Tibial artery (tissue), 4 donors: ENCODE results near the gene LAMB1.

ENCODE experiments used
- DNase-seq, 2 donors: peaks; one replicate each; pipeline ENCODE4 v3.0.0-alpha.2; 2019
- H3K27ac ChIP-seq, 2 donors: fragments of 200-600 bp; sonication (generic) in 1 of 2; 1 replicate in 1 of 2; 2 replicates in 1 of 2; pipeline ENCODE4 v1.5.1; 2018 to 2019; ENCODE audit warnings: mild to moderate bottlenecking in 1 of 2
- H3K27me3 ChIP-seq, 2 donors: fragments of 200-600 bp; sonication (generic) in 1 of 2; one replicate each; pipeline versions ENCODE4 v1.5.1 to v1.6.0; 2016 to 2019
- H3K36me3 ChIP-seq, 3 donors: fragments of 200-600 bp; sonication (generic) in 2 of 3; one replicate each; pipeline ENCODE4 v1.5.1; 2016 to 2019; ENCODE audit warnings: mild to moderate bottlenecking in 2 of 3
- H3K4me1 ChIP-seq, 4 donors: fragments of 200-600 bp; sonication (generic) in 2 of 4; 1 replicate in 3 of 4; 2 replicates in 1 of 4; pipeline ENCODE4 v1.5.1; 2016 to 2019
- H3K4me3 ChIP-seq, 2 donors: fragments of 200-600 bp; sonication (generic) in 1 of 2; 1 replicate in 1 of 2; 2 replicates in 1 of 2; pipeline ENCODE4 v1.5.1; 2018 to 2019; ENCODE audit warnings: mild to moderate bottlenecking in 2 of 2
- H3K9me3 ChIP-seq, 3 donors: fragments of 200-600 bp; sonication (generic) in 1 of 3; one replicate each; pipeline ENCODE4 v1.5.1; 2016 to 2019
- CTCF ChIP-seq, 2 experiments: fragments of 200-600 bp in 1 of 2; fragments of 450-650 bp in 1 of 2; IDR thresholded peaks; one replicate each; pipeline ENCODE4 v1.5.1; 2017 to 2019; ENCODE audit warnings: antibody characterized with exemption in 2 of 2, mild to moderate bottlenecking in 1 of 2, moderate library complexity in 1 of 2
- intact Hi-C: fragments of 100-400 bp; cut with DNase I; formaldehyde crosslinking; loops from one replicate; pipeline ENCODE4 v1.15.0; 2023; ENCODE audit warnings: low total_unique reads

Gene LAMB1

GRCh38 chr7:108002726-108003598, at the start of gene LAMB1:
LAMB1 (minus strand) TSS chr7:108003161; CDS start chr7:108002885, 276 bp downstream.
- DNase-seq, result peak; percentile 42 to 82
- peaks cover 0 to 10% of the 10 kb centered on the region in 2 donors for H3K27me3 ChIP-seq

GRCh38 chr7:108051454-108051853, 48.5 kb upstream of the LAMB1 start:
- DNase-seq, result no peak
- intact Hi-C loops, result no loop called here
- no peaks in the 10 kb centered on the region for H3K9me3 ChIP-seq
- no peak overlapping the region for H3K4me3 ChIP-seq
- no peaks in the 10 kb centered on the region for H3K4me1 ChIP-seq
- TF ChIP-seq CTCF (IDR thresholded peaks at IDR 0.05), result no peak
- H3K36me3 ChIP-seq, result no peaks in the 10 kb centered on the region
- H3K27me3 ChIP-seq, result no peaks in the 10 kb centered on the region
- no peak overlapping the region for H3K27ac ChIP-seq

More at GRCh38 chr7:108002726-108003598, at the start of gene LAMB1:
- intact Hi-C loops, result no loop called here
- H3K36me3 ChIP-seq, result no peaks in the 10 kb centered on the region
- peak within 1 kb of the TSS; percentile 68 to 72 for H3K27ac ChIP-seq
- no peak for TF ChIP-seq CTCF (IDR thresholded peaks at IDR 0.05)
- H3K4me3 ChIP-seq, result peak within 1 kb of the TSS; percentile 57 to 78
- no peaks in the 10 kb centered on the region for H3K9me3 ChIP-seq
- peaks cover 0 to 51% (median 20%) of the 10 kb centered on the region in 4 donors for H3K4me1 ChIP-seq

DNA sequence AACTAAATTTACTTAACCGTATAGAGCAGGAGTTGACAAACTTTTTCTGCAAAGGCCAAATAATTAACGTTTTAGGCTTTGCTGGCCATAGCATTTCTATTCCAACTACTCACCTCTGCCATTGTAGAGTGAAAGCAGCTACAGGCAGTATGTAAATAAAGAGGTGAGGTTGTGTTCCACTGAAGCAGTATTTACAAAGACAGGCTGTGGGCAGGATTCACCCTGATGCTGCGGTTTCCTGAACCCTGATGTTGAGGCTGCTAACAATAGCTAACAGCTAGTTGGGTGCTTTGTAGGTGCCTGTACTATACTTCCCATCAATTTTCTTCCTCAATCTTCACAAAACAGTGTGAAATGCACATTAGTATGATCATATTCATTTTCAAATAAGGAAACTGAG, 47.0 kb upstream of the LAMB1 start:
- Histone ChIP-seq H3K4me1 (no peaks in the 10 kb centered on the region), H3K27ac (no peak overlapping the region), H3K9me3 (no peaks in the 10 kb centered on the region), H3K4me3 (no peak overlapping the region), H3K36me3 (no peaks in the 10 kb centered on the region), H3K27me3 (no peaks in the 10 kb centered on the region)
- intact Hi-C loops, result no loop called here
- TF ChIP-seq CTCF (IDR thresholded peaks at IDR 0.05), result no peak
- DNase-seq, result no peak

DNA sequence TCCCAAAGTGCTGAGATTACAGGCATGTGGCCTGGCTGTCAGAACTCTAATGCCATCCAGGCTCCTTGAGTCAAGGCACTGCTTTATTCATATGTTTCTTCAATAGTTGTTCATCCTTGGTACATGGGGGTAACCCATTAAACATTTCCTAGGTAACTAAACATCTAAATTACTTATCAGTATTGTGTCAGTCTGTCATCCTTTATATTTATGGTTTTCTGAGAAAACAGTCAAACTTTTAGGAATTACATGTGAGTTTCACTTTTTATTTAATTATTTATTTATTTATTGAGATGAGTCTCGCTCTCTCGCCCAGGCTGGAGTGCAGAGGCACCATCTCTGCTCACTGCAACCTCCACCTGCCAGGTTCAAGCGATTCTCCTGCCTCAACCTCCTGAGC, 45.5 kb upstream of the LAMB1 start:
- Histone ChIP-seq H3K27ac (no peak overlapping the region), H3K9me3 (no peaks in the 10 kb centered on the region), H3K4me1 (no peaks in the 10 kb centered on the region), H3K27me3 (no peaks in the 10 kb centered on the region), H3K36me3 (no peaks in the 10 kb centered on the region), H3K4me3 (no peak overlapping the region)
- intact Hi-C loops, result no loop called here
- DNase-seq, result no peak
- TF ChIP-seq CTCF (IDR thresholded peaks at IDR 0.05), result no peak

- no peak for DNase-seq
- Histone ChIP-seq H3K4me1 (no peaks in the 10 kb centered on the region), H3K4me3 (no peak overlapping the region), H3K27me3 (no peaks in the 10 kb centered on the region), H3K9me3 (no peaks in the 10 kb centered on the region), H3K27ac (no peak overlapping the region), H3K36me3 (no peaks in the 10 kb centered on the region)
- no peak for TF ChIP-seq CTCF (IDR thresholded peaks at IDR 0.05)
- intact Hi-C loops, result no loop called here
Observed at GRCh38 chr7:108046952-108047506, 44.1 kb upstream of the LAMB1 start.
